IMR-90 (cell line): ENCODE results near the gene MGAT5B.

Experiments
- CEBPB ChIP-seq: IDR thresholded peaks from 2 replicates; pipeline ENCODE4 v1.6.1; 2012; ENCODE audit warnings: low read depth, low read length, improper control_type of control experiment
- MAFK ChIP-seq: IDR thresholded peaks from 2 replicates; pipeline ENCODE4 v1.6.1; 2012; ENCODE audit warnings: low read depth, low read length, improper control_type of control experiment
- POLR2A ChIP-seq: IDR thresholded peaks from 2 replicates; pipeline ENCODE4 v1.6.1; 2012; ENCODE audit warnings: mild to moderate bottlenecking, low read depth, low read length
- TF ChIP-seq, protein P1 (sequence below): conservative IDR thresholded peaks from 2 replicates; pipeline ENCODE4 v1.5.1; 2012; ENCODE audit warnings: mild to moderate bottlenecking, low read depth, low read length, improper control_type of control experiment

- TF ChIP-seq, protein P1, sequence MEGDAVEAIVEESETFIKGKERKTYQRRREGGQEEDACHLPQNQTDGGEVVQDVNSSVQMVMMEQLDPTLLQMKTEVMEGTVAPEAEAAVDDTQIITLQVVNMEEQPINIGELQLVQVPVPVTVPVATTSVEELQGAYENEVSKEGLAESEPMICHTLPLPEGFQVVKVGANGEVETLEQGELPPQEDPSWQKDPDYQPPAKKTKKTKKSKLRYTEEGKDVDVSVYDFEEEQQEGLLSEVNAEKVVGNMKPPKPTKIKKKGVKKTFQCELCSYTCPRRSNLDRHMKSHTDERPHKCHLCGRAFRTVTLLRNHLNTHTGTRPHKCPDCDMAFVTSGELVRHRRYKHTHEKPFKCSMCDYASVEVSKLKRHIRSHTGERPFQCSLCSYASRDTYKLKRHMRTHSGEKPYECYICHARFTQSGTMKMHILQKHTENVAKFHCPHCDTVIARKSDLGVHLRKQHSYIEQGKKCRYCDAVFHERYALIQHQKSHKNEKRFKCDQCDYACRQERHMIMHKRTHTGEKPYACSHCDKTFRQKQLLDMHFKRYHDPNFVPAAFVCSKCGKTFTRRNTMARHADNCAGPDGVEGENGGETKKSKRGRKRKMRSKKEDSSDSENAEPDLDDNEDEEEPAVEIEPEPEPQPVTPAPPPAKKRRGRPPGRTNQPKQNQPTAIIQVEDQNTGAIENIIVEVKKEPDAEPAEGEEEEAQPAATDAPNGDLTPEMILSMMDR = no peak
- TF ChIP-seq CEBPB (no peak), MAFK (no peak), POLR2A (no peak)
Measured at GRCh38 chr17:76922084-76922483, 53.9 kb downstream of the MGAT5B start.
